Endothelial cell of umbilical vein (primary cell): ENCODE results near the gene MCF2L.

Experiments
- POLR2AphosphoS5 ChIP-seq: IDR thresholded peaks from 2 replicates; pipeline ENCODE4 v1.6.1; 2012; ENCODE audit warnings: low read depth, mild to moderate bottlenecking, control low read depth, low read length, moderate library complexity; ENCODE audit not compliant: insufficient read depth
- TF ChIP-seq, protein P1 (sequence below), 2 donors: IDR thresholded peaks; 1 replicate in 1 of 2; 2 replicates in 1 of 2; pipeline ENCODE4 v1.5.1; 2011; ENCODE audit warnings: low read length in 2 of 2, mild to moderate bottlenecking in 2 of 2, moderate library complexity in 2 of 2, control low read depth in 1 of 2, inconsistent platforms in 1 of 2, low read depth in 1 of 2; ENCODE audit not compliant: insufficient read depth in 1 of 2; ENCODE audit errors: extremely low read depth in 1 of 2

DNA sequence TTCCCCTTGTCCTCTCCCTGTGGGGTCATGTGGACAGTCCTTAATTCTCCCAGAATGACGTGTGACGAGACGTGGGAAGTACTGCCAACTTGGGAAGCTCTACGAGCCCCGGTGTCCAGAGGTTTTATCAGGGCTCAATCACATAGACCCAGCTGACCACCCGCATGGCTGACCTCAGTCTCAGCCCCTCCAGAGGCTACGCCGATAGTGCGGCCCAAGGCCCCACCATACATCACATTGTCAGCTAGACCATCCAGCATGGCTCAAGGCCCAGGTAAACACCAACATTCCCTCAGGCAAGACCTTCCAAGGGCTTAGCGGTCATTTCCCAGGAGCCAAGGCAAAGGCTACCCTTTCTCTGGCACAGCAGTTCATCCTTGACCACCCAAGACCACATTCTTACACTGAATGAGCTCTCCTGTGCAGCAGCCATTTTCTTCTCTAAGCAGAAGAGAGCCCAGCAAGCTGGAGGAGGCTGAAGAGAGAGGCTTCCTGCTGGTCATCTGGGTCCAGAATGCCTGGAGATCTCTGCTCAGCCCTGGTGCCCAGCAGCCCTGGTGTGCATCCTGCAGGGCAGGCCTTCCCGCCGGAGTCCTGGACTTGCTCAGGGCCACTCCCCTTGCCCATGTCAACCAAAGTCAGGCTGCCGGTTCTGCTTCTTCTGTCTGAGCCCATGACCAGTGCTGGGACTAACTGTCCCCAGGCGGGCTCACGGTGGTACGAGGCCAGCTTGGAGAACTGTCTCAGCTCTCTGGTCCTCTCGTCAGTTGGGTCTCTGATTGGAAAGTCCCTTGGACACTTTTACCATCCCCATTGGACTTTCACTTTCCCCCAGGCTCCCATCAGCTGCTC is 145.7 kb downstream of the MCF2L start:
- TF ChIP-seq, protein P1, sequence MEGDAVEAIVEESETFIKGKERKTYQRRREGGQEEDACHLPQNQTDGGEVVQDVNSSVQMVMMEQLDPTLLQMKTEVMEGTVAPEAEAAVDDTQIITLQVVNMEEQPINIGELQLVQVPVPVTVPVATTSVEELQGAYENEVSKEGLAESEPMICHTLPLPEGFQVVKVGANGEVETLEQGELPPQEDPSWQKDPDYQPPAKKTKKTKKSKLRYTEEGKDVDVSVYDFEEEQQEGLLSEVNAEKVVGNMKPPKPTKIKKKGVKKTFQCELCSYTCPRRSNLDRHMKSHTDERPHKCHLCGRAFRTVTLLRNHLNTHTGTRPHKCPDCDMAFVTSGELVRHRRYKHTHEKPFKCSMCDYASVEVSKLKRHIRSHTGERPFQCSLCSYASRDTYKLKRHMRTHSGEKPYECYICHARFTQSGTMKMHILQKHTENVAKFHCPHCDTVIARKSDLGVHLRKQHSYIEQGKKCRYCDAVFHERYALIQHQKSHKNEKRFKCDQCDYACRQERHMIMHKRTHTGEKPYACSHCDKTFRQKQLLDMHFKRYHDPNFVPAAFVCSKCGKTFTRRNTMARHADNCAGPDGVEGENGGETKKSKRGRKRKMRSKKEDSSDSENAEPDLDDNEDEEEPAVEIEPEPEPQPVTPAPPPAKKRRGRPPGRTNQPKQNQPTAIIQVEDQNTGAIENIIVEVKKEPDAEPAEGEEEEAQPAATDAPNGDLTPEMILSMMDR (IDR thresholded peaks at IDR 0.05; ENCODE audit: extremely low read depth in 1 of 2, insufficient read depth in 1 of 2, low read depth in 1 of 2, low read length in 2 of 2) = no peak
- TF ChIP-seq POLR2AphosphoS5 = no peak
